ENCODE measurements around the gene DPP6. TPM values are rescaled to one million over a fixed set of nuclear protein-coding genes. Genes with fewer than 3 reads are reported as not detected.

DPP6 gene
- total RNA-seq, 1 experiment from 2014 or later: not detected

- TF ChIP-seq HMGA2 (CRISPR knock-in tag; IDR thresholded peaks at IDR 0.05): no peak
- TF ChIP-seq CREM (CRISPR knock-in tag; IDR thresholded peaks at IDR 0.05): no peak
- no peak for TF ChIP-seq IRF2 (CRISPR knock-in tag; IDR thresholded peaks at IDR 0.05; ENCODE audit: borderline replicate concordance, low read depth)
- no peak for TF ChIP-seq ZNF219 (CRISPR knock-in tag; IDR thresholded peaks at IDR 0.05; ENCODE audit: borderline replicate concordance)
- TF ChIP-seq, protein P1, sequence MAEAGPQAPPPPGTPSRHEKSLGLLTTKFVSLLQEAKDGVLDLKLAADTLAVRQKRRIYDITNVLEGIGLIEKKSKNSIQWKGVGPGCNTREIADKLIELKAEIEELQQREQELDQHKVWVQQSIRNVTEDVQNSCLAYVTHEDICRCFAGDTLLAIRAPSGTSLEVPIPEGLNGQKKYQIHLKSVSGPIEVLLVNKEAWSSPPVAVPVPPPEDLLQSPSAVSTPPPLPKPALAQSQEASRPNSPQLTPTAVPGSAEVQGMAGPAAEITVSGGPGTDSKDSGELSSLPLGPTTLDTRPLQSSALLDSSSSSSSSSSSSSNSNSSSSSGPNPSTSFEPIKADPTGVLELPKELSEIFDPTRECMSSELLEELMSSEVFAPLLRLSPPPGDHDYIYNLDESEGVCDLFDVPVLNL (CRISPR knock-in tag; IDR thresholded peaks at IDR 0.05; ENCODE audit: borderline replicate concordance, low read depth): no peak
Observed at GRCh38 chr7:154909241-154910105, 857.3 kb downstream of the DPP6 start (continued).

DNA sequence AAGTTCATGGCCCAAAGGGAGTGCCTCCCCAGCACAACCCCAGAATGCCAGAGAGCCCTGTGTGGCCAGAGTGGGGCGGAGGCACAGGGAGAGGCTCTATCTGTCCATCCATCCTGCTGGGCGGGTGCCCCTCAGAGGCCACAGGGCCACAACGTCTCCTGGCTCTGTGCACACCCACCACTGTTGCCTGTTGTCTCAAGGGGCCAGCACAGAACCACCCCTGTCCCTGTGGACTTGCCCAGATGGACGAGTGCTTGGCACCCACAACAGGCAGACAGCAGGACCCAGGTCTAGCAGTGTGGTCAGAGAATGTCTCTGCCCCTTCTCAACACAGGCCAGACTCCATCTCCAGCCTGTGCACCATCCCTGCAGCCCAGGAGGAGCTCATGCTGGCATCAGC, 857.9 kb downstream of the DPP6 start:
- Mint-ChIP-seq H3K27ac (no peak overlapping the region), H3K27me3 (ENCODE audit: low read depth) (peaks cover 44% of the 10 kb centered on the region), H3K9me3 (peaks cover 52% of the 10 kb centered on the region), H3K4me3 (no peak overlapping the region), H3K36me3 (peaks cover 43% of the 10 kb centered on the region), H3K4me1 (peaks cover 4% of the 10 kb centered on the region)
- TF ChIP-seq RELA (CRISPR knock-in tag; IDR thresholded peaks at IDR 0.05; ENCODE audit: borderline replicate concordance): no peak
- TF ChIP-seq CBFB (CRISPR knock-in tag; IDR thresholded peaks at IDR 0.05; ENCODE audit: low read depth): no peak
- TF ChIP-seq GRHL2 (CRISPR knock-in tag; IDR thresholded peaks at IDR 0.05; ENCODE audit: insufficient replicate concordance, severe bottlenecking): no peak
- no peak for TF ChIP-seq OVOL2 (CRISPR knock-in tag; IDR thresholded peaks at IDR 0.05; ENCODE audit: borderline replicate concordance)
- TF ChIP-seq, protein P2, sequence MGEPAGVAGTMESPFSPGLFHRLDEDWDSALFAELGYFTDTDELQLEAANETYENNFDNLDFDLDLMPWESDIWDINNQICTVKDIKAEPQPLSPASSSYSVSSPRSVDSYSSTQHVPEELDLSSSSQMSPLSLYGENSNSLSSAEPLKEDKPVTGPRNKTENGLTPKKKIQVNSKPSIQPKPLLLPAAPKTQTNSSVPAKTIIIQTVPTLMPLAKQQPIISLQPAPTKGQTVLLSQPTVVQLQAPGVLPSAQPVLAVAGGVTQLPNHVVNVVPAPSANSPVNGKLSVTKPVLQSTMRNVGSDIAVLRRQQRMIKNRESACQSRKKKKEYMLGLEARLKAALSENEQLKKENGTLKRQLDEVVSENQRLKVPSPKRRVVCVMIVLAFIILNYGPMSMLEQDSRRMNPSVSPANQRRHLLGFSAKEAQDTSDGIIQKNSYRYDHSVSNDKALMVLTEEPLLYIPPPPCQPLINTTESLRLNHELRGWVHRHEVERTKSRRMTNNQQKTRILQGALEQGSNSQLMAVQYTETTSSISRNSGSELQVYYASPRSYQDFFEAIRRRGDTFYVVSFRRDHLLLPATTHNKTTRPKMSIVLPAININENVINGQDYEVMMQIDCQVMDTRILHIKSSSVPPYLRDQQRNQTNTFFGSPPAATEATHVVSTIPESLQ (CRISPR knock-in tag; IDR thresholded peaks at IDR 0.05): no peak
- TF ChIP-seq GTF2I (CRISPR knock-in tag; conservative IDR thresholded peaks at IDR 0.05): no peak
- TF ChIP-seq, protein P3, sequence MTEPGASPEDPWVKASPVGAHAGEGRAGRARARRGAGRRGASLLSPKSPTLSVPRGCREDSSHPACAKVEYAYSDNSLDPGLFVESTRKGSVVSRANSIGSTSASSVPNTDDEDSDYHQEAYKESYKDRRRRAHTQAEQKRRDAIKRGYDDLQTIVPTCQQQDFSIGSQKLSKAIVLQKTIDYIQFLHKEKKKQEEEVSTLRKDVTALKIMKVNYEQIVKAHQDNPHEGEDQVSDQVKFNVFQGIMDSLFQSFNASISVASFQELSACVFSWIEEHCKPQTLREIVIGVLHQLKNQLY (CRISPR knock-in tag; IDR thresholded peaks at IDR 0.05): no peak
- TF ChIP-seq, protein P4, sequence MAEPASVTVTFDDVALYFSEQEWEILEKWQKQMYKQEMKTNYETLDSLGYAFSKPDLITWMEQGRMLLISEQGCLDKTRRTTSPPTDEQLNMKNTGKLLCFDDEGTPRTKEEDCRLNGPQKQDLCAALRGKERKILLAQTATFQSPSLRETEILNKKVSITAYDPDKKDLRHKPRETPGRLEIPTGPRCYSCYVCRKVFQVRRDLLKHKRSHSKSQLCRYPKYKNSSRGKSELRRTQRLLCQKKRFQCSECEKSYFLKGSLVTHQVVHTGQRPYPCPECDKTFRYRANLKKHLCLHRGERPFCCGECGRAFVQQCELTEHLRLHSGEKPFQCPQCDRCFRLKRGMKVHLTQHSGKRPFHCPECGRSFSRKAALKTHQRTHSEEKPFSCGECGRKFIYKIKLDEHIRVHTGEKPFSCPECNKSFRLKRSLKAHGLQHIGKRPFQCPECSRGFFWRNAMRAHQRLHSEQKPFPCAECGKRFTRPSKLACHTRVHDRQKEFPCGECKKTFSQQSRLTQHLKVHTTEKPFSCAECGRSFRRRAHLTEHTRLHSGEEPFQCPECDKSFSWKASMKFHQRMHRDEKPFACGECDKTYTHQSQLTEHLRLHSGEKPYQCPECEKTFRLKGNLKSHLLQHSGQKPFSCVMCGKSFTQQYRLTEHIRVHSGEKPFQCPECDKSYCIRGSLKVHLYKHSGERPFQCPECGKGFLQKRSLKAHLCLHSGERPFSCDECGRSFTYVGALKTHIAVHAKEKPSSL (CRISPR knock-in tag; conservative IDR thresholded peaks at IDR 0.05): no peak
- no peak for TF ChIP-seq ZNF396 (CRISPR knock-in tag; IDR thresholded peaks at IDR 0.05; ENCODE audit: borderline replicate concordance)
- TF ChIP-seq ZSCAN18 (CRISPR knock-in tag; IDR thresholded peaks at IDR 0.05): no peak
- no peak for TF ChIP-seq FOXP1 (CRISPR knock-in tag; IDR thresholded peaks at IDR 0.05; ENCODE audit: borderline replicate concordance)
- no peak for TF ChIP-seq ZNF219 (CRISPR knock-in tag; IDR thresholded peaks at IDR 0.05; ENCODE audit: borderline replicate concordance)
- TF ChIP-seq, protein P5, sequence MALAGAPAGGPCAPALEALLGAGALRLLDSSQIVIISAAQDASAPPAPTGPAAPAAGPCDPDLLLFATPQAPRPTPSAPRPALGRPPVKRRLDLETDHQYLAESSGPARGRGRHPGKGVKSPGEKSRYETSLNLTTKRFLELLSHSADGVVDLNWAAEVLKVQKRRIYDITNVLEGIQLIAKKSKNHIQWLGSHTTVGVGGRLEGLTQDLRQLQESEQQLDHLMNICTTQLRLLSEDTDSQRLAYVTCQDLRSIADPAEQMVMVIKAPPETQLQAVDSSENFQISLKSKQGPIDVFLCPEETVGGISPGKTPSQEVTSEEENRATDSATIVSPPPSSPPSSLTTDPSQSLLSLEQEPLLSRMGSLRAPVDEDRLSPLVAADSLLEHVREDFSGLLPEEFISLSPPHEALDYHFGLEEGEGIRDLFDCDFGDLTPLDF (CRISPR knock-in tag; IDR thresholded peaks at IDR 0.05): no peak
- TF ChIP-seq NFE2L1 (CRISPR knock-in tag; IDR thresholded peaks at IDR 0.05): no peak
- no peak for TF ChIP-seq TEAD4 (CRISPR knock-in tag; IDR thresholded peaks at IDR 0.05)
- ATAC-seq: no peak
- ChIA-PET CTCF (no interaction called here), POLR2A (no interaction called here)
- DNase-seq (ENCODE audit: low spot score): no peak
